WTC11 (cell line): Measurements from ENCODE around the gene MMP7.

ENCODE experiments used
- CBFB ChIP-seq: sonication (generic); formaldehyde crosslinking; IDR thresholded peaks from 2 replicates; pipeline ENCODE4 v1.8.1; 2022; ENCODE audit warnings: mild to moderate bottlenecking, low read depth, missing genetic modification reagents
- NR3C1 ChIP-seq: sonication (generic); formaldehyde crosslinking; conservative IDR thresholded peaks from 2 replicates; pipeline ENCODE4 v1.8.1; 2023; ENCODE audit warnings: low read depth, mild to moderate bottlenecking, missing genetic modification reagents
- TF ChIP-seq, protein P1 (sequence below): sonication (generic); formaldehyde crosslinking; IDR thresholded peaks from 2 replicates; pipeline ENCODE4 v1.8.0; 2022; ENCODE audit warnings: mild to moderate bottlenecking, missing genetic modification reagents
- TF ChIP-seq, protein P2 (sequence below): fragments of 200-600 bp; IDR thresholded peaks from 2 replicates; pipeline ENCODE4 v1.8.0; 2022; ENCODE audit warnings: antibody characterized with exemption
- TF ChIP-seq, protein P3 (sequence below): sonication (generic); formaldehyde crosslinking; IDR thresholded peaks from 2 replicates; pipeline ENCODE4 v1.8.1; 2023; ENCODE audit warnings: mild to moderate bottlenecking, missing genetic modification reagents, moderate library complexity

DNA sequence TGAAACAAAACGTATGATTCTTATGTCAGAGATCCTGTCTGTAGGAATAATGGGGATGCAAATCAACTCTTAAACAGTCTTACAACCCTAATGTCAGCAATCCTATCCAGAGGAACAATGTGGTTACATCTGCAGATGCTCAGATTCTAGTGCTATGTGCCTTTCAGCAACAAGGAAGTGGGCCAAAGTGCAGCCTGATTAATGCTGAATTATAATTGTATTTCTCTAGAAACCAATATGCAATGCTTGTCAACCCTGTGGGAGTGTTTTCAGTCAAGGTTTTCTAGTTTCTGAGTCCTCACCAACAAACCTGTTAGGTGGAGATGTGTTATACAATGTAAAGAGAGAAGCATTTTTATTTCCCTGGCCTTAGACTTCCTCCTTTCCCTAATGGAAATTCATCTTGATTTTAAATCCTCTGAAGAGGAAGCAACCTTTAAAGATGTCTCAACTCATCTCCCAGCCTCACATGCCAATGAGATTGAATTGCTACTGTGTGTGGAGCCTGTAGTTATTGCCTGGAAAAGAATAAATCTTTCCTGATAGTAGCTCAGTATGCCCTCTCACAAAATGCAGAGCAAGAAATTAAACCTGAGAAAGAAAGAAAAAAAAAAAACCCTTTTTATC lies 51.8 kb downstream of the MMP7 start:
- TF ChIP-seq, protein P1, sequence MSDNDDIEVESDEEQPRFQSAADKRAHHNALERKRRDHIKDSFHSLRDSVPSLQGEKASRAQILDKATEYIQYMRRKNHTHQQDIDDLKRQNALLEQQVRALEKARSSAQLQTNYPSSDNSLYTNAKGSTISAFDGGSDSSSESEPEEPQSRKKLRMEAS (CRISPR knock-in tag) = no peak
- TF ChIP-seq, protein P2, sequence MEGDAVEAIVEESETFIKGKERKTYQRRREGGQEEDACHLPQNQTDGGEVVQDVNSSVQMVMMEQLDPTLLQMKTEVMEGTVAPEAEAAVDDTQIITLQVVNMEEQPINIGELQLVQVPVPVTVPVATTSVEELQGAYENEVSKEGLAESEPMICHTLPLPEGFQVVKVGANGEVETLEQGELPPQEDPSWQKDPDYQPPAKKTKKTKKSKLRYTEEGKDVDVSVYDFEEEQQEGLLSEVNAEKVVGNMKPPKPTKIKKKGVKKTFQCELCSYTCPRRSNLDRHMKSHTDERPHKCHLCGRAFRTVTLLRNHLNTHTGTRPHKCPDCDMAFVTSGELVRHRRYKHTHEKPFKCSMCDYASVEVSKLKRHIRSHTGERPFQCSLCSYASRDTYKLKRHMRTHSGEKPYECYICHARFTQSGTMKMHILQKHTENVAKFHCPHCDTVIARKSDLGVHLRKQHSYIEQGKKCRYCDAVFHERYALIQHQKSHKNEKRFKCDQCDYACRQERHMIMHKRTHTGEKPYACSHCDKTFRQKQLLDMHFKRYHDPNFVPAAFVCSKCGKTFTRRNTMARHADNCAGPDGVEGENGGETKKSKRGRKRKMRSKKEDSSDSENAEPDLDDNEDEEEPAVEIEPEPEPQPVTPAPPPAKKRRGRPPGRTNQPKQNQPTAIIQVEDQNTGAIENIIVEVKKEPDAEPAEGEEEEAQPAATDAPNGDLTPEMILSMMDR = no peak
- TF ChIP-seq CBFB (CRISPR knock-in tag) (no peak), NR3C1 (CRISPR knock-in tag) (no peak)
- TF ChIP-seq, protein P3, sequence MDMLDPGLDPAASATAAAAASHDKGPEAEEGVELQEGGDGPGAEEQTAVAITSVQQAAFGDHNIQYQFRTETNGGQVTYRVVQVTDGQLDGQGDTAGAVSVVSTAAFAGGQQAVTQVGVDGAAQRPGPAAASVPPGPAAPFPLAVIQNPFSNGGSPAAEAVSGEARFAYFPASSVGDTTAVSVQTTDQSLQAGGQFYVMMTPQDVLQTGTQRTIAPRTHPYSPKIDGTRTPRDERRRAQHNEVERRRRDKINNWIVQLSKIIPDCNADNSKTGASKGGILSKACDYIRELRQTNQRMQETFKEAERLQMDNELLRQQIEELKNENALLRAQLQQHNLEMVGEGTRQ (CRISPR knock-in tag) = no peak
